ENCODE measurements around the gene PRR12. TPM values are rescaled to one million over a fixed set of nuclear protein-coding genes. Genes with fewer than 3 reads are reported as not detected.

Gene PRR12
- total and polyA plus RNA-seq, 4 donors = 0.86 to 3.5 (median 2.8) TPM

DNA sequence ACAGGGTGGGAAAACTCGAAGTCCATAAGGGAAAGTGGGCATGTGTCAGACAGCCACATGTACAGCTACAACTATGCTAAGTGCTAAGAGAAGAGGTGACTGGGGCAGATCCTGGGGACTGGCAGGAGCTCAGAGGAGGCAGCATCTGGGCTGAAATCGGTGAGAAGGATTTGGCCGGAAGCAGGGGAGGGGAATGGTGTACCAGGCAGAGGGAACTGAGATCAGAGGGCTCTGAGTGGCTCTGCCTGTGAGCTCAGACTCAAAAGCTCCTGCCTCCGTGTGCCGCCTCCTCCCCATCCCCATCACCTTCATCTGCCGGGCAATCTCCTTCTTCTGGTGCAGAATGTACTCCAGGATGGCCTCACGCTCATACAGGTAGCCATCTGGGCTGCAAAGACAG, 32.4 kb upstream of the PRR12 start:
- Histone ChIP-seq H3K27me3 (ENCODE audit: control insufficient read depth in 4 of 4, insufficient read depth in 4 of 4, low read length in 3 of 4) (no peaks in the 10 kb centered on the region), H3K4me3 (ENCODE audit: low read depth in 1 of 3, low read length in 3 of 3) (no peak overlapping the region), H3K9me3 (ENCODE audit: control insufficient read depth in 4 of 4, low read length in 3 of 4) (no peaks in the 10 kb centered on the region), H3K4me1 (ENCODE audit: control insufficient read depth in 4 of 4, insufficient read depth in 4 of 4, low read length in 3 of 4) (peaks cover 0 to 12% (median 8%) of the 10 kb centered on the region in 4 donors), H3K27ac (ENCODE audit: low read depth in 1 of 2, low read length in 2 of 2) (no peak overlapping the region), H3K36me3 (ENCODE audit: control insufficient read depth in 4 of 4, insufficient read depth in 3 of 4, low read depth in 1 of 4, low read length in 3 of 4) (peaks cover 5 to 39% (median 16%) of the 10 kb centered on the region in 4 donors), H3K9ac (ENCODE audit: low read depth in 1 of 2, low read length in 2 of 2) (no peak overlapping the region)
- DNase-seq (ENCODE audit: low spot score) = no peak
- 87% methylated on average over 7 of the region's 7 CpGs for WGBS
- no peak for TF ChIP-seq SP1 (IDR thresholded peaks at IDR 0.05)
- no peak for TF ChIP-seq RXRA (IDR thresholded peaks at IDR 0.05)
- no peak for TF ChIP-seq GABPA (IDR thresholded peaks at IDR 0.05 in 1 of 2, conservative IDR thresholded peaks at IDR 0.05 in 1 of 2)

DNA sequence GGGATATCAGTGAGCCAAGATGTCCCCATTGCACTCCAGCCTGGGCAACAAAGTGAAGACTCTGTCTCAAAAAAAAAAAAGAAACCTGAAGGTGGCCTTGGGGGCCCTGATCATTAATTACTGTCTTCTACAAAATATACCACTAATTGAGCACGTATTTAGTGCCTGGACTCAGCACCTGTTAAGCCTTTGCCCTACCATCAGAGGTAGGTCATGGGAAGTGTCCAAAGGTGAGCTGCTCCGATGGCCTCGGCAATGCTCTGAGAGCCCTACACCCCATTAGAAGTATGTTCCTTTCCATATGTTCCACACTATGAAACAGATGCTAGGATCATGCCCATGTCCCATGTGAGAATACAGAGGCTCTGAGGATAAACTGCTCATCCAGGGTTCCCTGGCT, 31.5 kb upstream of the PRR12 start:
- Histone ChIP-seq H3K9ac (ENCODE audit: low read depth in 1 of 2, low read length in 2 of 2) (no peak overlapping the region), H3K36me3 (ENCODE audit: control insufficient read depth in 4 of 4, insufficient read depth in 3 of 4, low read depth in 1 of 4, low read length in 3 of 4) (peaks cover 5 to 39% (median 16%) of the 10 kb centered on the region in 4 donors), H3K4me1 (ENCODE audit: control insufficient read depth in 4 of 4, insufficient read depth in 4 of 4, low read length in 3 of 4) (peaks cover 0 to 9% (median 4%) of the 10 kb centered on the region in 4 donors), H3K9me3 (ENCODE audit: control insufficient read depth in 4 of 4, low read length in 3 of 4) (no peaks in the 10 kb centered on the region), H3K4me3 (ENCODE audit: low read depth in 1 of 3, low read length in 3 of 3) (no peak overlapping the region), H3K27ac (ENCODE audit: low read depth in 1 of 2, low read length in 2 of 2) (no peak overlapping the region), H3K27me3 (ENCODE audit: control insufficient read depth in 4 of 4, insufficient read depth in 4 of 4, low read length in 3 of 4) (no peaks in the 10 kb centered on the region)
- DNase-seq (ENCODE audit: low spot score) = no peak
- TF ChIP-seq, protein P1, sequence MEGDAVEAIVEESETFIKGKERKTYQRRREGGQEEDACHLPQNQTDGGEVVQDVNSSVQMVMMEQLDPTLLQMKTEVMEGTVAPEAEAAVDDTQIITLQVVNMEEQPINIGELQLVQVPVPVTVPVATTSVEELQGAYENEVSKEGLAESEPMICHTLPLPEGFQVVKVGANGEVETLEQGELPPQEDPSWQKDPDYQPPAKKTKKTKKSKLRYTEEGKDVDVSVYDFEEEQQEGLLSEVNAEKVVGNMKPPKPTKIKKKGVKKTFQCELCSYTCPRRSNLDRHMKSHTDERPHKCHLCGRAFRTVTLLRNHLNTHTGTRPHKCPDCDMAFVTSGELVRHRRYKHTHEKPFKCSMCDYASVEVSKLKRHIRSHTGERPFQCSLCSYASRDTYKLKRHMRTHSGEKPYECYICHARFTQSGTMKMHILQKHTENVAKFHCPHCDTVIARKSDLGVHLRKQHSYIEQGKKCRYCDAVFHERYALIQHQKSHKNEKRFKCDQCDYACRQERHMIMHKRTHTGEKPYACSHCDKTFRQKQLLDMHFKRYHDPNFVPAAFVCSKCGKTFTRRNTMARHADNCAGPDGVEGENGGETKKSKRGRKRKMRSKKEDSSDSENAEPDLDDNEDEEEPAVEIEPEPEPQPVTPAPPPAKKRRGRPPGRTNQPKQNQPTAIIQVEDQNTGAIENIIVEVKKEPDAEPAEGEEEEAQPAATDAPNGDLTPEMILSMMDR (IDR thresholded peaks at IDR 0.05; ENCODE audit: low read depth, low read length, missing input control) = no peak
- TF ChIP-seq RXRA (IDR thresholded peaks at IDR 0.05) (no peak), EGR1 (IDR thresholded peaks at IDR 0.05; ENCODE audit: low read depth in 2 of 2) (no peak), NR2F2 (IDR thresholded peaks at IDR 0.05) (no peak), YY1 (IDR thresholded peaks at IDR 0.05) (no peak), HNF4A (conservative IDR thresholded peaks at IDR 0.05) (no peak), SP1 (IDR thresholded peaks at IDR 0.05) (no peak), FOXA1 (IDR thresholded peaks at IDR 0.05) (no peak), RAD21 (IDR thresholded peaks at IDR 0.05) (no peak), JUND (IDR thresholded peaks at IDR 0.05) (no peak)
- TF ChIP-seq, protein P2, sequence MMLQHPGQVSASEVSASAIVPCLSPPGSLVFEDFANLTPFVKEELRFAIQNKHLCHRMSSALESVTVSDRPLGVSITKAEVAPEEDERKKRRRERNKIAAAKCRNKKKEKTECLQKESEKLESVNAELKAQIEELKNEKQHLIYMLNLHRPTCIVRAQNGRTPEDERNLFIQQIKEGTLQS (IDR thresholded peaks at IDR 0.05) = no peak
- TF ChIP-seq, protein P3, sequence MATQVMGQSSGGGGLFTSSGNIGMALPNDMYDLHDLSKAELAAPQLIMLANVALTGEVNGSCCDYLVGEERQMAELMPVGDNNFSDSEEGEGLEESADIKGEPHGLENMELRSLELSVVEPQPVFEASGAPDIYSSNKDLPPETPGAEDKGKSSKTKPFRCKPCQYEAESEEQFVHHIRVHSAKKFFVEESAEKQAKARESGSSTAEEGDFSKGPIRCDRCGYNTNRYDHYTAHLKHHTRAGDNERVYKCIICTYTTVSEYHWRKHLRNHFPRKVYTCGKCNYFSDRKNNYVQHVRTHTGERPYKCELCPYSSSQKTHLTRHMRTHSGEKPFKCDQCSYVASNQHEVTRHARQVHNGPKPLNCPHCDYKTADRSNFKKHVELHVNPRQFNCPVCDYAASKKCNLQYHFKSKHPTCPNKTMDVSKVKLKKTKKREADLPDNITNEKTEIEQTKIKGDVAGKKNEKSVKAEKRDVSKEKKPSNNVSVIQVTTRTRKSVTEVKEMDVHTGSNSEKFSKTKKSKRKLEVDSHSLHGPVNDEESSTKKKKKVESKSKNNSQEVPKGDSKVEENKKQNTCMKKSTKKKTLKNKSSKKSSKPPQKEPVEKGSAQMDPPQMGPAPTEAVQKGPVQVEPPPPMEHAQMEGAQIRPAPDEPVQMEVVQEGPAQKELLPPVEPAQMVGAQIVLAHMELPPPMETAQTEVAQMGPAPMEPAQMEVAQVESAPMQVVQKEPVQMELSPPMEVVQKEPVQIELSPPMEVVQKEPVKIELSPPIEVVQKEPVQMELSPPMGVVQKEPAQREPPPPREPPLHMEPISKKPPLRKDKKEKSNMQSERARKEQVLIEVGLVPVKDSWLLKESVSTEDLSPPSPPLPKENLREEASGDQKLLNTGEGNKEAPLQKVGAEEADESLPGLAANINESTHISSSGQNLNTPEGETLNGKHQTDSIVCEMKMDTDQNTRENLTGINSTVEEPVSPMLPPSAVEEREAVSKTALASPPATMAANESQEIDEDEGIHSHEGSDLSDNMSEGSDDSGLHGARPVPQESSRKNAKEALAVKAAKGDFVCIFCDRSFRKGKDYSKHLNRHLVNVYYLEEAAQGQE (IDR thresholded peaks at IDR 0.05) = no peak
- TF ChIP-seq, protein P4, sequence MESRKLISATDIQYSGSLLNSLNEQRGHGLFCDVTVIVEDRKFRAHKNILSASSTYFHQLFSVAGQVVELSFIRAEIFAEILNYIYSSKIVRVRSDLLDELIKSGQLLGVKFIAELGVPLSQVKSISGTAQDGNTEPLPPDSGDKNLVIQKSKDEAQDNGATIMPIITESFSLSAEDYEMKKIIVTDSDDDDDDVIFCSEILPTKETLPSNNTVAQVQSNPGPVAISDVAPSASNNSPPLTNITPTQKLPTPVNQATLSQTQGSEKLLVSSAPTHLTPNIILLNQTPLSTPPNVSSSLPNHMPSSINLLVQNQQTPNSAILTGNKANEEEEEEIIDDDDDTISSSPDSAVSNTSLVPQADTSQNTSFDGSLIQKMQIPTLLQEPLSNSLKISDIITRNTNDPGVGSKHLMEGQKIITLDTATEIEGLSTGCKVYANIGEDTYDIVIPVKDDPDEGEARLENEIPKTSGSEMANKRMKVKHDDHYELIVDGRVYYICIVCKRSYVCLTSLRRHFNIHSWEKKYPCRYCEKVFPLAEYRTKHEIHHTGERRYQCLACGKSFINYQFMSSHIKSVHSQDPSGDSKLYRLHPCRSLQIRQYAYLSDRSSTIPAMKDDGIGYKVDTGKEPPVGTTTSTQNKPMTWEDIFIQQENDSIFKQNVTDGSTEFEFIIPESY (IDR thresholded peaks at IDR 0.05) = no peak
- WGBS = 83% methylated on average over 3 of the region's 3 CpGs

All from liver (tissue), 9 donors.